Tibial nerve (tissue), 4 donors: Measurements from ENCODE around the gene CRYGN. TPM values are rescaled to one million over a fixed set of nuclear protein-coding genes. Genes with fewer than 3 reads are reported as not detected.

Experiments used
- DNase-seq, 2 donors: peaks; one replicate each; pipeline ENCODE4 v3.0.0-alpha.2; 2019; ENCODE audit warnings: low spot score in 2 of 2
- H3K27ac ChIP-seq, 4 donors: fragments of 200-600 bp; sonication (generic) in 3 of 4; one replicate each; pipeline ENCODE4 v1.5.1; 2017 to 2019; ENCODE audit warnings: mild to moderate bottlenecking in 1 of 4
- H3K27me3 ChIP-seq, 2 donors: fragments of 200-600 bp; sonication (generic) in 1 of 2; one replicate each; pipeline versions ENCODE4 v1.5.1 to v1.6.0; 2017 to 2019
- H3K36me3 ChIP-seq, 3 donors: fragments of 200-600 bp; sonication (generic); one replicate each; pipeline ENCODE4 v1.5.1; 2018 to 2019
- H3K4me1 ChIP-seq, 4 donors: fragments of 200-600 bp; sonication (generic) in 3 of 4; one replicate each; pipeline ENCODE4 v1.5.1; 2017 to 2019
- H3K4me3 ChIP-seq, 4 donors: fragments of 200-600 bp; sonication (generic) in 3 of 4; one replicate each; pipeline ENCODE4 v1.5.1; 2017 to 2019; ENCODE audit warnings: mild to moderate bottlenecking in 1 of 4, moderate library complexity in 1 of 4
- H3K9me3 ChIP-seq, 4 donors: fragments of 200-600 bp; sonication (generic) in 3 of 4; one replicate each; pipeline ENCODE4 v1.5.1; 2017 to 2019
- CTCF ChIP-seq, 5 experiments: fragments of 200-600 bp in 3 of 5; fragments of 450-650 bp in 2 of 5; sonication (generic) in 3 of 5; IDR thresholded peaks; one replicate each; pipeline ENCODE4 v1.5.1; 2016 to 2019; ENCODE audit warnings: antibody characterized with exemption in 5 of 5, mild to moderate bottlenecking in 3 of 5, moderate library complexity in 2 of 5
- EP300 ChIP-seq, 2 donors: sonication (generic); formaldehyde crosslinking; IDR thresholded peaks; one replicate each; pipeline ENCODE4 v1.6.1; 2017; ENCODE audit warnings: antibody characterized with exemption in 2 of 2, mild to moderate bottlenecking in 1 of 2
- POLR2A ChIP-seq, 2 donors: fragments of 450-650 bp; IDR thresholded peaks; one replicate each; pipeline ENCODE4 v1.6.1; 2017; ENCODE audit warnings: antibody characterized with exemption in 2 of 2, mild to moderate bottlenecking in 2 of 2, moderate library complexity in 2 of 2
- WGBS, 2 donors: methylation state at CpG; one replicate each; pipeline ENCODE4 v1.1.5; 2018; 5-methylcytosine and 5-hydroxymethylcytosine counted together
- total RNA-seq, 4 donors: library from RNA; depleted of rRNA; stranded (reverse); fragments of >200 nt; gene quantifications; one replicate each; pipeline ENCODE4 v1.1.0, GENCODE V29; 2016

Gene CRYGN
- total RNA-seq, 4 donors from 2014 or later, result 0.59 to 1.5 (median 0.87) TPM; not detected in 1

GRCh38 chr7:151442776-151443496 is 3.0 kb upstream of the CRYGN start:
- Histone ChIP-seq H3K4me3 (no peak overlapping the region), H3K27me3 (peaks cover 0 to 4% of the 10 kb centered on the region in 2 donors), H3K36me3 (no peaks in the 10 kb centered on the region), H3K4me1 (peaks cover 0 to 35% (median 20%) of the 10 kb centered on the region in 4 donors), H3K27ac (peak overlapping the region in 1 of 4 donors; percentile 6), H3K9me3 (no peaks in the 10 kb centered on the region)
- no peak for DNase-seq
- no peak for TF ChIP-seq EP300 (IDR thresholded peaks at IDR 0.05)
- no peak for TF ChIP-seq CTCF (IDR thresholded peaks at IDR 0.05)
- no peak for TF ChIP-seq POLR2A (IDR thresholded peaks at IDR 0.05)
- 71 to 73% methylated on average over 10 of the region's 10 CpGs for WGBS, 2 donors

GRCh38 chr7:151440799-151441445 is 981 bp upstream of the CRYGN start:
- no peak overlapping the region for H3K4me3 ChIP-seq
- H3K27me3 ChIP-seq, result peaks cover 0 to 4% of the 10 kb centered on the region in 2 donors
- no peaks in the 10 kb centered on the region for H3K9me3 ChIP-seq
- WGBS, 2 donors, result 44% methylated on average over 10 of the region's 10 CpGs
- TF ChIP-seq EP300 (IDR thresholded peaks at IDR 0.05) (no peak), POLR2A (IDR thresholded peaks at IDR 0.05) (no peak), CTCF (IDR thresholded peaks at IDR 0.05) (no peak)
- H3K4me1 ChIP-seq, result peaks cover 0 to 49% (median 19%) of the 10 kb centered on the region in 4 donors
- DNase-seq, result no peak
- no peaks in the 10 kb centered on the region for H3K36me3 ChIP-seq
- peak overlapping the region; percentile 15 to 79 (median 58) for H3K27ac ChIP-seq

- peak overlapping the region in 1 of 4 donors; percentile 82 for H3K27ac ChIP-seq
- WGBS, 2 donors, result 93 to 95% methylated on average over 12 to 16 of the region's 17 CpGs
- no peak for DNase-seq
- peaks cover 0 to 56% (median 19%) of the 10 kb centered on the region in 4 donors for H3K4me1 ChIP-seq
- H3K4me3 ChIP-seq, result no peak overlapping the region
- TF ChIP-seq EP300 (IDR thresholded peaks at IDR 0.05) (no peak), CTCF (IDR thresholded peaks at IDR 0.05) (no peak), POLR2A (IDR thresholded peaks at IDR 0.05) (no peak)
- H3K27me3 ChIP-seq, result peaks cover 0 to 4% of the 10 kb centered on the region in 2 donors
- no peaks in the 10 kb centered on the region for H3K36me3 ChIP-seq
- H3K9me3 ChIP-seq, result no peaks in the 10 kb centered on the region
Measured at GRCh38 chr7:151438864-151439601, 908 bp downstream of the CRYGN start.

- WGBS, 2 donors, result 84 to 89% methylated on average over 18 to 22 of the region's 23 CpGs
- Histone ChIP-seq H3K27ac (peak overlapping the region in 2 of 4 donors; percentile 77 to 82), H3K27me3 (peaks cover 0 to 4% of the 10 kb centered on the region in 2 donors), H3K4me1 (peaks cover 0 to 56% (median 19%) of the 10 kb centered on the region in 4 donors), H3K4me3 (no peak overlapping the region), H3K36me3 (no peaks in the 10 kb centered on the region), H3K9me3 (no peaks in the 10 kb centered on the region)
- DNase-seq, result peak in 1 of 2 donors; percentile 4
- no peak for TF ChIP-seq CTCF (IDR thresholded peaks at IDR 0.05)
- TF ChIP-seq EP300 (IDR thresholded peaks at IDR 0.05), result no peak
- TF ChIP-seq POLR2A (IDR thresholded peaks at IDR 0.05), result no peak
Measured at GRCh38 chr7:151437866-151438516, 1.9 kb downstream of the CRYGN start.
